ENCODE measurements around the gene CHID1.

The CHID1 gene

GRCh38 chr11:907668-908067 is 2.9 kb downstream of the CHID1 start:
- DNase-seq, result no peak

GRCh38 chr11:905952-906351 is 4.7 kb downstream of the CHID1 start:
- no peak for DNase-seq

- no peak for DNase-seq
Observed at GRCh38 chr11:904380-904779, 6.2 kb downstream of the CHID1 start.

- no peak for DNase-seq
Observed at GRCh38 chr11:901452-902061, 9.1 kb downstream of the CHID1 start.

- no peak for DNase-seq
Observed at GRCh38 chr11:900545-900944, 10.1 kb downstream of the CHID1 start.

- no peak for DNase-seq
Observed at GRCh38 chr11:899724-900123, 10.9 kb downstream of the CHID1 start.

- no peak for DNase-seq
Observed at GRCh38 chr11:898540-899190, 11.9 kb downstream of the CHID1 start.

- DNase-seq, result no peak
Observed at GRCh38 chr11:898143-898511, 12.5 kb downstream of the CHID1 start.

GRCh38 chr11:897253-898142 is 13.1 kb downstream of the CHID1 start:
- DNase-seq, result no peak

- no peak for DNase-seq
Observed at GRCh38 chr11:895331-896110, 15.1 kb downstream of the CHID1 start.

- DNase-seq, result no peak
Observed at GRCh38 chr11:894575-895201, 15.9 kb downstream of the CHID1 start.

GRCh38 chr11:893008-893654 is 17.5 kb downstream of the CHID1 start:
- DNase-seq, result no peak

- no peak for DNase-seq
Observed at GRCh38 chr11:890794-891540, 19.6 kb downstream of the CHID1 start.

GRCh38 chr11:889687-890475 is 20.7 kb downstream of the CHID1 start:
- no peak for DNase-seq

- no peak for DNase-seq
Observed at GRCh38 chr11:889257-889656, 21.4 kb downstream of the CHID1 start.

- DNase-seq, result no peak
Observed at GRCh38 chr11:888310-889212, 22.0 kb downstream of the CHID1 start.

GRCh38 chr11:887589-887988 is 23.0 kb downstream of the CHID1 start:
- DNase-seq, result no peak

GRCh38 chr11:886568-886967 is 24.0 kb downstream of the CHID1 start:
- DNase-seq, result no peak

- no peak for DNase-seq
Observed at GRCh38 chr11:884578-885070, 26.0 kb downstream of the CHID1 start.
